Right cardiac atrium (tissue), 5 donors: Measurements from ENCODE around the gene ATP1B3. TPM values are rescaled to one million over a fixed set of nuclear protein-coding genes. Genes with fewer than 3 reads are reported as not detected.
A peak's percentile ranks its signal among the peaks of the same experiment; 100 is the strongest.
"Not testable (repeated sequence)": the region's sequence is repeated elsewhere in the genome, so short reads cannot be mapped to it uniquely, and the experiment has no call there.

ENCODE experiments used
- ATAC-seq, 2 donors: fragments of 200-7000 bp; cut with Tn5 transposase; one replicate each; pipeline versions ENCODE4 v1.8.0 to v1.9.1; 2020; ENCODE audit warnings: moderate library complexity in 2 of 2, mild to moderate bottlenecking in 1 of 2
- DNase-seq, 3 donors: peaks; one replicate each; pipeline ENCODE4 v3.0.0-alpha.2; 2020
- H3K27ac ChIP-seq: one replicate; pipeline ENCODE4 v1.5.1; 2013; ENCODE audit warnings: mild to moderate bottlenecking, low read length, control low read depth, moderate library complexity
- H3K27me3 ChIP-seq: one replicate; pipeline ENCODE4 v1.6.1; 2013; ENCODE audit not compliant: control insufficient read depth, insufficient read depth
- H3K4me1 ChIP-seq: one replicate; pipeline ENCODE4 v1.6.1; 2013; ENCODE audit warnings: low read length; ENCODE audit not compliant: control insufficient read depth, insufficient read depth
- H3K4me3 ChIP-seq: one replicate; pipeline ENCODE4 v1.5.1; 2013; ENCODE audit warnings: low read length, control low read depth
- H3K9me3 ChIP-seq: one replicate; pipeline ENCODE4 v1.6.1; 2013; ENCODE audit warnings: low read length; ENCODE audit not compliant: control insufficient read depth
- WGBS: extraction: QIAGEN DNeasy Blood & Tissue Kit; methylation state at CpG from one replicate; pipeline ENCODE4 v1.1.7; 2013; 5-methylcytosine and 5-hydroxymethylcytosine counted together
- intact Hi-C, 4 donors: fragments of 100-400 bp; cut with DNase I; formaldehyde crosslinking; loops; one replicate each; pipeline versions ENCODE4 v1.11.0 to v1.14.0; 2022 to 2023
- polyA plus RNA-seq: library from polyadenylated mRNA; stranded (reverse); fragments of 200-250 nt; gene quantifications from one replicate; pipeline ENCODE4 v1.2.3, GENCODE V29; 2013
- total RNA-seq, 4 donors: library from RNA; stranded (reverse); fragmentation: NEBNext Ultra II Directional; extraction: Animal tissue kit (Norgen Biotek cat#: 25700); gene quantifications; one replicate each; pipeline ENCODE4 v1.2.1, GENCODE V29; 2021
- donor health status: healthy with polysubstance abuse.
- donor health status: DM: no; HTN: yes; CAD: no.
- donor health status: DM: no; HTN: no; CAD: no.
- donor health status: DM: no; HTN: yes; CAD: no; lungs with severe emphysema.
- donor health status: DM: yes; HTN: yes; CAD: no.

The ATP1B3 gene
- total and polyA plus RNA-seq, 5 donors = 29.2 to 77.3 (median 51.4) TPM

GRCh38 chr3:141905129-141905528 lies 28.7 kb downstream of the ATP1B3 start:
- Histone ChIP-seq H3K4me3 (no peak overlapping the region), H3K27me3 (no peaks in the 10 kb centered on the region), H3K9me3 (no peaks in the 10 kb centered on the region), H3K4me1 (no peaks in the 10 kb centered on the region), H3K27ac (no peak overlapping the region)
- DNase-seq = no peak
- intact Hi-C loops = no loop called here
- 86% methylated on average over 2 of the region's 2 CpGs for WGBS
- no peak for ATAC-seq

- no peak overlapping the region for H3K27ac ChIP-seq
- intact Hi-C loops = no loop called here
- no peaks in the 10 kb centered on the region for H3K9me3 ChIP-seq
- H3K4me1 ChIP-seq = no peaks in the 10 kb centered on the region
- DNase-seq = no peak
- no peak overlapping the region for H3K4me3 ChIP-seq
- no peak for ATAC-seq
- H3K27me3 ChIP-seq = no peaks in the 10 kb centered on the region
Measured at GRCh38 chr3:141909408-141909807, 33.0 kb downstream of the ATP1B3 start.

GRCh38 chr3:141909986-141910385 lies 33.5 kb downstream of the ATP1B3 start:
- not testable (repeated sequence) for H3K27me3 ChIP-seq, H3K4me1 ChIP-seq, H3K27ac ChIP-seq, DNase-seq, H3K4me3 ChIP-seq, ATAC-seq, H3K9me3 ChIP-seq
- 97% methylated on average over 4 of the region's 4 CpGs for WGBS
- intact Hi-C loops = loop anchor here in 1 of 4 donors (5.0 kb wide), 1 partner anchor 168 kb away; no protein-coding TSS in a partner anchor

- 32% methylated on average over 1 of the region's 1 CpG for WGBS
- no peaks in the 10 kb centered on the region for H3K4me1 ChIP-seq
- H3K4me3 ChIP-seq = no peak overlapping the region
- H3K9me3 ChIP-seq = no peaks in the 10 kb centered on the region
- no peaks in the 10 kb centered on the region for H3K27me3 ChIP-seq
- DNase-seq (no peak), ATAC-seq (peak; percentile 67 to 82)
- intact Hi-C loops = loop anchor here in 1 of 4 donors (5.0 kb wide), 1 partner anchor 171 kb away; no protein-coding TSS in a partner anchor
- H3K27ac ChIP-seq = no peak overlapping the region
Measured at GRCh38 chr3:141913150-141913811, 36.8 kb downstream of the ATP1B3 start.

GRCh38 chr3:141914311-141914710 lies 37.9 kb downstream of the ATP1B3 start:
- DNase-seq = no peak
- no peak for ATAC-seq

GRCh38 chr3:141915016-141915415 lies 38.6 kb downstream of the ATP1B3 start:
- H3K27me3 ChIP-seq = no peaks in the 10 kb centered on the region
- DNase-seq (no peak), ATAC-seq (no peak)
- H3K4me3 ChIP-seq = no peak overlapping the region
- H3K27ac ChIP-seq = no peak overlapping the region
- no peaks in the 10 kb centered on the region for H3K9me3 ChIP-seq
- no peaks in the 10 kb centered on the region for H3K4me1 ChIP-seq
- intact Hi-C loops = no loop called here
- WGBS = 97% methylated on average over 5 of the region's 5 CpGs

More at GRCh38 chr3:141914311-141914710, 37.9 kb downstream of the ATP1B3 start:
- intact Hi-C loops = loop anchor here in 1 of 4 donors (5.0 kb wide), 1 partner anchor 172 kb away; no protein-coding TSS in a partner anchor
- H3K27me3 ChIP-seq = no peaks in the 10 kb centered on the region
- H3K27ac ChIP-seq = no peak overlapping the region
- H3K9me3 ChIP-seq = no peaks in the 10 kb centered on the region
- no peaks in the 10 kb centered on the region for H3K4me1 ChIP-seq
- no peak overlapping the region for H3K4me3 ChIP-seq
- 91% methylated on average over 4 of the region's 4 CpGs for WGBS

- whole genome bisulfite sequencing = 88% methylated on average over 2 of the region's 2 CpGs
- H3K27me3 ChIP-seq = no peaks in the 10 kb centered on the region
- no peak overlapping the region for H3K4me3 ChIP-seq
- no peak overlapping the region for H3K27ac ChIP-seq
- no peaks in the 10 kb centered on the region for H3K9me3 ChIP-seq
- no peaks in the 10 kb centered on the region for H3K4me1 ChIP-seq
- ATAC-seq = no peak
- intact Hi-C loops = no loop called here
- no peak for DNase-seq
Measured at GRCh38 chr3:141915766-141916165, 39.3 kb downstream of the ATP1B3 start.

GRCh38 chr3:141920701-141921100 lies 44.3 kb downstream of the ATP1B3 start:
- no peaks in the 10 kb centered on the region for H3K4me1 ChIP-seq
- no peak for DNase-seq
- H3K9me3 ChIP-seq = no peaks in the 10 kb centered on the region
- H3K27me3 ChIP-seq = no peaks in the 10 kb centered on the region
- WGBS = 89% methylated on average over 4 of the region's 4 CpGs
- no peak overlapping the region for H3K4me3 ChIP-seq
- intact Hi-C loops = no loop called here
- ATAC-seq = no peak
- no peak overlapping the region for H3K27ac ChIP-seq

- ATAC-seq (no peak), DNase-seq (no peak)
- no peaks in the 10 kb centered on the region for H3K4me1 ChIP-seq
- no peaks in the 10 kb centered on the region for H3K9me3 ChIP-seq
- H3K4me3 ChIP-seq = no peak overlapping the region
- H3K27ac ChIP-seq = no peak overlapping the region
- intact Hi-C loops = no loop called here
- WGBS = 88% methylated on average over 2 of the region's 2 CpGs
- H3K27me3 ChIP-seq = no peaks in the 10 kb centered on the region
Measured at GRCh38 chr3:141921316-141921715, 44.9 kb downstream of the ATP1B3 start.

GRCh38 chr3:141925677-141926076 lies 49.2 kb downstream of the ATP1B3 start:
- ATAC-seq, DNase-seq, intact Hi-C loops, H3K4me1 ChIP-seq, H3K4me3 ChIP-seq, H3K27me3 ChIP-seq, H3K27ac ChIP-seq, H3K9me3 ChIP-seq: not testable (repeated sequence)
- WGBS = 93% methylated on average over 5 of the region's 5 CpGs

GRCh38 chr3:141926929-141927328 lies 50.5 kb downstream of the ATP1B3 start:
- peak; percentile 65 to 82 (median 80) for DNase-seq
- 69% methylated on average over 9 of the region's 9 CpGs for WGBS
- Histone ChIP-seq H3K27me3 (no peaks in the 10 kb centered on the region), H3K9me3 (no peaks in the 10 kb centered on the region), H3K4me1 (no peaks in the 10 kb centered on the region), H3K27ac (no peak overlapping the region), H3K4me3 (no peak overlapping the region)
- intact Hi-C loops = no loop called here
- peak; percentile 55 to 68 for ATAC-seq
